ENCODE measurements around the gene TIMM13.
"Not testable (repeated sequence)": the region's sequence is repeated elsewhere in the genome, so short reads cannot be mapped to it uniquely, and the experiment has no call there.

TIMM13 gene

GRCh38 chr19:2469102-2469914, 41.9 kb upstream of the TIMM13 start:
- no peak overlapping the region for H3K4me3 ChIP-seq (ENCODE audit: low read length)
- no peak for TF ChIP-seq CTCF (conservative IDR thresholded peaks at IDR 0.05; ENCODE audit: low read length)

GRCh38 chr19:2468596-2468995, 41.2 kb upstream of the TIMM13 start:
- no peak overlapping the region for H3K4me3 ChIP-seq (ENCODE audit: low read length)
- TF ChIP-seq CTCF (conservative IDR thresholded peaks at IDR 0.05; ENCODE audit: low read length) = no peak
- DNase-seq (ENCODE audit: low read depth) = no peak

More at GRCh38 chr19:2469102-2469914, 41.9 kb upstream of the TIMM13 start:
- peak; percentile 76 for DNase-seq (ENCODE audit: low read depth)

- no peak overlapping the region for H3K4me3 ChIP-seq (ENCODE audit: low read length)
- TF ChIP-seq CTCF (conservative IDR thresholded peaks at IDR 0.05; ENCODE audit: low read length) = no peak
- DNase-seq (ENCODE audit: low read depth) = no peak
Observed at GRCh38 chr19:2464389-2464788, 37.0 kb upstream of the TIMM13 start.

DNA sequence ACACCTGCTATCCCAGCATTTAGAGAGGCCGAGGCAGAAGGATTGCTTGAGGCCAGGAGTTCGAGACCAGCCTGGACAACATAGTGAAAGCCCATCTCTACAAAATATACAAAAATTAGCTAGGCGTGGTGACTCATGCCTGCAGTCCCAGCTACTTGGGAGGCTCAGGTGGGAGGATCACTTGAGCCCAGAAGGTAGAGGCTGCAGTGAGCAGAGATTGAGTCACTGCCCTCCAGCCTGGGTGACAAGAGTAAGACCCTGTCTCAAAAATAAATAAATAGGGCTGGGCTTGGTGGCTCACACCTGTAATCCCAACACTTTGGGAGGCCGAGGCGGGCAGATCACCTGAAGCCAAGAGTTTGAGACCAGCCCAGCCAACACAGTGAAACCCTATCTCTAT, 36.3 kb upstream of the TIMM13 start:
- not testable (repeated sequence) for DNase-seq (ENCODE audit: low read depth); H3K4me3 ChIP-seq (ENCODE audit: low read length)

DNA sequence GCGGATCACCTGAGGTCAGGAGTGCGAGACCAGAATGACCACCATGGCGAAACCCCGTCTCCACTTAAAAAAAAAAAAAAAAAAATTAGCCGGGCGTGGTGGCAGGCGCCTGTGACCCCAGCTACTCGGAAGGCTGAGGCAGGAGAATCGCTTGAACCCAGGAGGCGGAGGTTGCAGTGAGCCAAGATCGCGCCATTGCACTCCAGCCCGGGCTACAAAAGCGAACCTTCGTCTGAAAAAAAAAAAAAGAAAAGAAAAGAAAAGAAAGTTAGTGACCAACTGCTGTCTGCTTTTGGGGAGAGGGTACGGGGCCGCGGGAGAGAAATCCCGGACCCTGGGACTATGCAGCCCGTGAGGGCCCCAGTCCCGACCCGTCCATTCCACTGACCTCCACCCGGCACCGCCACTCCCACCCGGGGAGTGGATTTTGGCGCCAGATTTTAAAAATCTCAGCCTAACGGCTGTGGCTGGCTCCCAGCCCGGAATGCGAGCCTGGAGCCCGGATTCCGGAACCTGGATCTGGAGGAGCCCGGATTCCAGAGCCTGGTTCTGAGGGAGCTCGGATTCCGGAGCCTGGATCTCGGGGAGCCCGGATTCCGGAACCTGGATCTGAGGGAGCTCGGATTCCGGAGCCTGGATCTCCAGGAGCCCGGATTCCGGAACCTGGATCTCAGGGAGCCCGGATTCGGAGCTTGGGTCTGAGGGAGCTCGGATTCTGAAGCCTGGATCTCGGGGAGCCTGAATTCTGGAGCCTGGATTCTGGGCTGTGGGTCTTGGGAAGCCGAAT, 35.4 kb upstream of the TIMM13 start:
- no peak for TF ChIP-seq CTCF (conservative IDR thresholded peaks at IDR 0.05; ENCODE audit: low read length)
- H3K4me3 ChIP-seq (ENCODE audit: low read length) = peak overlapping the region; percentile 80
- DNase-seq (ENCODE audit: low read depth) = peak; percentile 99

GRCh38 chr19:2461751-2462634, 34.6 kb upstream of the TIMM13 start:
- DNase-seq (ENCODE audit: low read depth) = peak; percentile 50
- peak; percentile 39 for TF ChIP-seq CTCF (conservative IDR thresholded peaks at IDR 0.05; ENCODE audit: low read length)
- H3K4me3 ChIP-seq (ENCODE audit: low read length) = peak overlapping the region; percentile 80

DNA sequence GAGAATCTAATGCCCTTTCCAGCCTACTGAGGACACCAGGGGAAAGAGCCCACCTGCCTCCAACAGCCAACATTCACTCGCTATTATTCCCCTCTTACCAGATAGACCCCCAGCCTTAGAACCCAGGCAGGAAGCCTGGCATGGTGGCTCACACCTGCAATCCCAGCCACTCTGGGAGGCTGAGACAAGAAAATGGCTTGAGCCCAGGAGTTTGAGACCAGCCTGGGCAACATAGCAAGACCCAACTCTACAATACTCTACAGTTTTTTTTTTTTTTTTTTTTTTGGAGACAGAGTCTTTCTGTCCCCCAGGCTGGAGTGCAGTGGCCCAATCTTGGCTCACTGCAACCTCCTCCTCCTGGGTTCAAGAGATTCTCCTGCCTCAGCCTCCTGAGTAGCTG, 32.9 kb upstream of the TIMM13 start:
- DNase-seq (ENCODE audit: low read depth) = no peak
- TF ChIP-seq CTCF (conservative IDR thresholded peaks at IDR 0.05; ENCODE audit: low read length) = no peak
- H3K4me3 ChIP-seq (ENCODE audit: low read length) = no peak overlapping the region

- H3K4me3 ChIP-seq (ENCODE audit: low read length); DNase-seq (ENCODE audit: low read depth): not testable (repeated sequence)
Observed at GRCh38 chr19:2458776-2459175, 31.4 kb upstream of the TIMM13 start.
